IPS-18c (cell line): ENCODE measurements around the gene ZBTB49.
"Not testable (repeated sequence)": the region's sequence is repeated elsewhere in the genome, so short reads cannot be mapped to it uniquely, and the experiment has no call there.

ENCODE experiments used
- H3K4me3 ChIP-seq: 2 replicates; pipeline ENCODE4 v1.7.0; 2013; ENCODE audit warnings: low read depth, mild to moderate bottlenecking, low read length, moderate library complexity; ENCODE audit not compliant: insufficient read depth
- H3K9me3 ChIP-seq: one replicate; pipeline ENCODE4 v1.6.1; 2013; ENCODE audit warnings: mild to moderate bottlenecking, low read length, moderate library complexity; ENCODE audit not compliant: control insufficient read depth, insufficient read depth

ZBTB49 gene

DNA sequence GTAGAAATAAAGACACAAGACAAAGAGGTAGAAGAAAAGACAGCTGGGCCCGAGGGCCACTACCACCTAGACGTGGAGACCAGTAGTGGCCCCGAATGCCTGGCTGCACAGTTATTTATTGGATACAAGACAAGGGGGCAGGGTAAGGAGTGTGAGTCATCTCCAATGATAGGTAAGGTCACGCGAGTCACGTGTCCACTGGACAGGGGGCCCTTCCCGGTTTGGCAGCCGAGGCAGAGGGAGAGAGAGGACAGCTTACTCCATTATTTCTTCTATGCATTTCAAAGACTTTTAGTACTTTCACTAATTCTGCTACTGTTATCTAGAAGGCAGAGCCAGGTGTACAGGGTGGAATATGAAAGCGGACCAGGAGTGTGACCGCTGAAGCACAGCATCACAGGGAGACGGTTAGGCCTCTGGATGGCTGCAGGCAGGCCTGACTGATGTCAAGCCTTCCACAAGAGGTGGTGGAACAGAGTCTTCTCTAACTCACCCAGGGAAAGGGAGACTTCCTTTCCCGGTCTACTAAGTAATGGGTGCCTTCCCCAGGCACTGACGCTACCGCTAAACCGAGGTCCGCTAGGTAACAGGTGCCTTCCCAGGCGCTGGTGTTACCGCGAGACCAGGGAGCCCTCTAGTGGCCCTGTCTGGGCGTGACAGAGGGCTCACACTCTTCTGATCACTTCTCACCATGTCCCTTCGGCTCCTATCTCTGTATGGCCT is 44.9 kb downstream of the ZBTB49 start:
- Histone ChIP-seq H3K4me3 (no peak overlapping the region), H3K9me3 (no peaks in the 10 kb centered on the region)

DNA sequence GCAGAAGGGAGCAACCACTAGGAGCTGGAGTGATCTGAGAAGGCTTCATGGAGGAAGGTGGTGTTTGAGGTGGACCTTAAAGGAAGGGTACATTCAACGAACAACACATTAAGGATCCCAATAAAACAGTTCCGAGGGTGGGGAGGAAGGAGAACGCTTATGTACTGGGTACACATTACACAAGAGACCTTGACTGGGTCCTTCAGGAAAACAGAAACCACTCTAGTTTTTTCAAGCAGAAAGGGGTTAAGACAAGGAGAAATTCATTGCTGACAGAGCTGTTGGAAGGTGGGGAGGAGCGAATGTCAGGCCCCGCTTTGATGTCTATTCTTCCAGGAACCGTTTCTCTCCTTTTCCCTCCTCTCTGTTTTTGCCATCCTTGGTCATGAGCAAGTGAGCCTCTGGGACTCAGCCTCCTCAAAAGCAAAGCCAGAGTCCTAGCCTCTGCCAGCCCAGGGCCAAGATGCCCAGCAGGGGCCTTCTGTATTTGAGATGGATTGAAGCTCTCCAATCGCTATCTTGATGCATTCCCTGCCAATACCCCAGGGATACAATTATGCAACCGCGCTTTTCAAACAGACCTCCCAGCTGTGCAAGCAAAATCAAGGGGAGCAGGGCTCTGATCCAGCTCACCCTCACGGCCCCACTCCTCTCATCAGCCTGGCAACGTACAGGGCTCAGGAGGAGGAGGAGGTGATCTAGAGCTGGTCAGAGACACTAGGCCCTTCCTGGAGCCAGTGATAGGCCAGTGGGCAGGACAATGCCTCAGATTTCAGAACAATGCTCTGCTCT is 48.4 kb downstream of the ZBTB49 start:
- H3K9me3 ChIP-seq: no peaks in the 10 kb centered on the region
- H3K4me3 ChIP-seq: no peak overlapping the region

DNA sequence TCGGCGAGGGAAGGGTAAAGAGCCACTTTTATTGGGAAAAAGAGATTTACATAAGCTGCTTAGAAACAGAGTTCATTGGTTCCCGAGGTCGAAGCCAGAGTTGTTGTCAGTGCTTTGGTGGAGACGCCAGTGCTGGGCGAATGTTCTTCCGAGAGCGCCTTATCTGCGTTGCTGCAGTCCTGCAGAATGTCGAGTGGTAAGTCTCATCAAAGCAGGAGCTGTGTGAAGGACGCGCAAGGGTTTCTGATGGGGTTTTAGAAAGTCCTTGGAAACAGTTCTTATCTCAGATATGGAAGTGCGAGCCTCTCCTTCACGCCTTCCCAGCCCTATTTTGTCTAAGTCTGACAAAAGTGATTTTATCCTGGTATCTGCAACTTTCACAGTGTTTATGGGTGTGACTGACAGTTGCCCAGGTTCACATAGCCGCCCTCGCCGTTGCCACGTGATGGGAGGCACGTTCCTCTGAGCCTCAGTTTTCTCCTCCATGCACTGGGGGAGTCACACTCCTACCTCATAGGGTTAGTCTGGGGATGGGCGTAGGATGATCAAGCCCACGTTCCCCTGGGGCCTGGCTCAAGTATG is 49.5 kb downstream of the ZBTB49 start:
- H3K4me3 ChIP-seq: no peak overlapping the region
- H3K9me3 ChIP-seq: no peaks in the 10 kb centered on the region

DNA sequence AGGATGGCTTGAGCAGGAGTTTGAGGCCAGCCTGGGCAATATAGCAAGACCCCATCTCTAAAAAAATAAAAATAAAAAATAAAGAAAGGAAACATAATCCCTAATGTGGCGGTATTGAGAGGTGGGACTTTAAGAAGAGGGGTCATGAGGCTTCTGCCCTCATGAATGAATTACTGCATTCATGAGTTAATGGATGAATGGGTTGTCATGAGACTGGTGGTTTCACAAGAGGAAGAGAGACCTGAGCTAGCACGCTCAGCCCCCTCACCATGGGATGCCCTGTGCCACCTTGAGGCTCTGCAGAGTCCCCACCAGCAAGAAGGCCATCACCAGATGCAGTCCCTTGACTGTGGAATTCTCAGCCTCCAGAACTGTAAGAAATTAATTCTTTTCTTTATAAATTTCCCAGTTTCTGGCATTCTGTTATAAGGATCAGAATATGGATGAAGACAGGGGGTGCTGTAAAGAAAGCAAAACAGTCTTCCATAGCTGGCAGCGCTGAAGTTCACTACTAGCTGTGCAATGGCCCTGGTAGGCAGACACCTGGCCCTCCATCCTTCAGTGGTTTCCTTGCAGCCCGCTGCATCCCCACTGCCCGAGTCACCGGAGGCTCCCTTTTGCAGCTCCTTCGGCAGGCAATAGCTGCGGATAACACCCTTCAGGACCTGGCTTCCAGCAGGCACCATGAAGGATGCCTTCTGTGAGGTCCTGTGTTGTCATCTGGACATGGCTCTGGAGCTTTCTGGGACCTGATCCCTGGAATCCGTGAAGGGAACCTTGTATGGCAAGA is 52.0 kb downstream of the ZBTB49 start:
- no peak overlapping the region for H3K4me3 ChIP-seq
- H3K9me3 ChIP-seq: no peaks in the 10 kb centered on the region

DNA sequence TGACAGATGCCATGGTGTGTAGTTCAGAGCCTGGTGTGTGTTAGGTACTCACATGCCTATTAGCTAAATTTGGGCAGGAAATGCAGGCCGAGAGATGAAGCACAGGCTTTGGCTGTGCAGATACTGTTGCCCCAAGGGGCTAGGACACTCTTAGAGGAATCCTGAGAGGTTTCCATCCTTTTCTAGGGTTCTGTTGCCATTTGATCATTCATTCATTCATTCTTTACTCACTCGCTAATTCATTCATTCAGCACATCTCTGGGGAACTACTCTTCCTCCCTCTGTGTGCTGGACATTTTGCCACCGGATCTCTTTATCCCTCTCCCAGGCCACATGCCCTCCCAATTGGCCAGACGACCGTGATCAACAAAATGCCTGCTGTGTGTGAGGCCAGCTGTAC is 53.0 kb downstream of the ZBTB49 start:
- Histone ChIP-seq H3K9me3 (no peaks in the 10 kb centered on the region), H3K4me3 (no peak overlapping the region)

DNA sequence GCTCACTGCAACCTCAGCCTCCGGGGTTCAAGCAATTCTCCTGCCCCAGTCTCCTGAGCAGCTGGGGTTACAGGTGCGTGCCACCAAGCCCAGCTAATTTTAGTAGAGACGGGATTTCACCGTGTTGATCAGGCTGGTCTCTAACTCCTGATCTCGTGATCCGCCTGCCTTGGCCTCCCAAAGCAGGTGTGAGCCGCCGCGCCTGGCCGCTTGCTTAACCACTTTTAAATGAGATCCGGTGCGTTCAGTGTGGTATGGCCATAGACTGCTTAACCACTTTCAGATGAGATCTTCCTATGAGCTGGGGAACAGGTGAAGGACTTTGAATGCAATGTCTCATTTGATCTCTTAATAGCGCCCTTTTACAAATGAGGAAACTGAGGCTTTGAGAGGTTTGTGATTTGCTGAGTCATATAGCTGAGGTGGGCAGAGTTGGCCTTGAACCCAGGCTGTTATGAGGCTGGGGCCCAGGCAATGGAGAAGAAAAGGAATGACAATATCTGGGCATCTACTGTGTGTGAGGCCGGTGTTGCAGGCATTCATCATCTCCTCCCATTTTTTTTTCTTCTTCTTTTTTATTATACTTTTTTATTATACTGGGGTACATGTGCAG is 55.0 kb downstream of the ZBTB49 start:
- H3K9me3 ChIP-seq: no peaks in the 10 kb centered on the region
- H3K4me3 ChIP-seq: no peak overlapping the region

DNA sequence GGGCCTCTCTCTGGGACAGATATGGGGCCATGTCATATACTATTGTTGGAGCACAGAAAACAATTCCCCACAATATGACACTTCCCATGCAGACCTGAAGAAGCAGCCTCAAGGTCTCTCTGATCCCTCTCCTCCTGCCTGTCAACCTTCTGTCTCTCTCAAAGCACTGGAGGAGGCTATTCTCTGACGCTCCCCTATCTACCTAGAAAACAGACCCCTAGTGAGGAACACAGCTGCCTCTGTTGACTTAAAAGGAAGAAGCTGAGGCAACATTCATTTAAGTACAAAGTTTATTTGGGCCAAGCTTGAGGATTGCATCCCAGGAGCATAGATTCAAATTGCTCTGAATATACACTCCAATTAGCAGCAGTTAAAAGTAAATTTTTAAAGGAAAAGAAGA is 57.5 kb downstream of the ZBTB49 start:
- Histone ChIP-seq H3K4me3 (no peak overlapping the region), H3K9me3 (no peaks in the 10 kb centered on the region)

DNA sequence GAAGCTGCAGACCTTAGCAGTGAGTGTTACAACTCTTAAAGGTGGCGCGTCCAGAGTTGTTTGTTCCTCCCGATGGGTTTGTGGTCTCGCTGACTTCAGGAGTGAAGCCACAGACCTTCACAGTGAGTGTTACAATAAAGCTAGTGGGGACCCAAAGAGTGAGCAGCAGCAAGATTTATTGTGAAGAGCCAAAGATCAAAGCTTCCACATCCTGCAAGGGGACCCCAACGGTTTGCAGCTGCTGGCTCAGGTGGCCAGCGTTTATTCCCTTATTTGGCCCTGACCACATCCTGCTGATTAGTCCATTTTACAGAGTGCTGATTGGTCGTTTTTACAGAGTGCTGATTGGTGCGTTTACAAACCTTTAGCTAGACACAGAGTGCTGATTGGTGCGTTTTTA is 58.5 kb downstream of the ZBTB49 start:
- not testable (repeated sequence) for H3K9me3 ChIP-seq

DNA sequence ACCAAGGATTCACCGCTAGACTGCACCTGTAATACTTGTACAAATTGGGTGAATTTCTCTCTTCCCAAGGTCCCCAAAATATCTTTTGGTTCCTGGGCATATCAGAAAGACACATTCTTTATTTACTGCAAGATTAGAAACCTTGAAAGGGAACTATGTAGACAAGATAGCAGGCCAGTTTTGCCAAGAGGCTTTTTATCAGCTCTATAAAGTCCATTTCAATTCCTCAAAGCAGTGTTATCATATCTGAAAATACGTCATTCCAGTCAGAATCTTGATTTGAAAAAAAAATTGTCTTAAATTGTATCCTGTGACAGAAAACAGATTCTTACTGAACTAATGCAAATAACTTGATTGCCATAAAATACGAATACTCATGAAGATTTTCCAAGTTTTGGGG is 59.8 kb downstream of the ZBTB49 start:
- H3K4me3 ChIP-seq: no peak overlapping the region
- no peaks in the 10 kb centered on the region for H3K9me3 ChIP-seq

More for the DNA sequence above, 58.5 kb downstream of the ZBTB49 start:
- not testable (repeated sequence) for H3K4me3 ChIP-seq

DNA sequence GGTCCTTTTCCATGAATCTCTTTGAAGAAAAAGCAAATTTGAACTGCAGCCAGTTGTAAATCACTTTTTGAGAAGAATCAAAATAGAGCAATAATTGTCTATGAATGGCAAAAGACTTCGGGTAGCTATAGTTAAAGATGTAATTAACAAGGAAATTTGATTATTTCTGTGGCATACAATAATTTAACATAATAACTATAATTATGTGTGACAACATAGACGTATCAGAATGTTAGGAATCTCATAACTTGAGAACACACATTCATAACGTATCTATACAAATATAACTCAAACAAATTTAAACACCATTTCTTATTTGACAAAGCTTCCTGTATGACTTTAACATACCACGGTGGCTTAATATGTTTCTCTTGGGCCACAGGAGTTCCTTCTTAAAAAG is 60.9 kb downstream of the ZBTB49 start:
- Histone ChIP-seq H3K4me3 (no peak overlapping the region), H3K9me3 (no peaks in the 10 kb centered on the region)

DNA sequence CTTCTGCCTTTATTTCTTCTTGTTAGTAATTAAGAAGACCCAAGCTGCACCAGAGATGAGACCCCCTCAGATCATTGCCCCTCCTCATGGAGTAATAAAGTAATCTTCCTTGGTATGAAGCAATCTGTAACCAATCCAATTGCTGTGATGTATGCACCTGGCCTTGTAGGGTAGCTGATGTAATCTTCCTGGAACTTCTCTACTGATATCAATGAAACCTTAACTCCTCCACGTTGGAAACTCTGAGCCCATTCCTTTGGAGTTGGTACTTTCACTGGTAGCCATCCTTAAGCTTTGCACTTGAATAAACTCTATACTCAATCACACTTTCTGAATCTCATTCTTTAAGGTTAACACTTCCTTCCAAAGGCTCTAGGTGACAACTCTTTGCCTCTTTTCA is 65.3 kb downstream of the ZBTB49 start:
- Histone ChIP-seq H3K9me3 (no peaks in the 10 kb centered on the region), H3K4me3 (no peak overlapping the region)

DNA sequence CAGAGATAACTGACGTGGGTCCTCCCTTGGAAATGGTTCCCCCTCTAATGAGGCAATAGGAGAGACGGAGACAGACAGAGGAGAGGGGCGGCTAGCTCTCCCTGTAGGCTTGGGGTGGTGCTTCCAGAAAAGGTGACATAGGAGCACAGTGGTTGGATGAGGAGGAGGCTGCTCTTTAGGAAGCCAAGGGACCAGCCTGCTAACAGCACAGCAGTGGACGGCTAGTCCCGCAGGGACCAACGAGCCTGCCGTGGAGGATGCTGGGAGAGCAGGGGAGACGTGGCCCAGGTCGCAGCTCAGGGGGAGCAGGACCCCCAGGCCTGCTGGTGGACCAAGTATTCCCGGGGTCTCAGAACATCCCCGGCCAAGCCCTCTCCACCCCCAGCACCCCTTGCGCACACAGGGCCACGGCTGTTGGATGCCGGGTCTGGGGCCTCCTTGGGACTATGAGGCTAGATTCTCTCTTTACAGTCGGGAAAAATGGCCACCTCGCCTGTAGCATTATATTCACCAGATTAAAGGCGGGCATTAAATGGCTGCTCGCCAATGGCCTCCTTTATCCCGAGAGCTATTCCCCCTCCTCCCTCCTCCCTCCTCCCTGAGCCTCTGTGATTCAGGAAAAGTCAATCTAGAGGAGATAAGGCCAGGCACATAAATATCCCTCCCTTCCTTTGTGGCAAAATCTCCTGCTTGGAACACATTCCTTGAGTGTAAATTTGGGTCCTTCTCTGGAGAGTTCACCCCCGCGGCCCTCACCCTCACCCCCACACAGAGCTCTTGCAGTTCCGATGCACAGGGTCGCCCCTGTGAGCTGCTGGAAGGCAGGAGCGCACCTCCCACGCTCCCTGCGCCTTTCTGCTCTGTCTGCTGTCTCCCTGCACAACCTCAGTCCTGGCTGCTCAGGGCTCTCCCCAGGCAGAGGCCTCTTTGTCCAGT is 66.3 kb downstream of the ZBTB49 start:
- H3K4me3 ChIP-seq: no peak overlapping the region
- H3K9me3 ChIP-seq: no peaks in the 10 kb centered on the region

DNA sequence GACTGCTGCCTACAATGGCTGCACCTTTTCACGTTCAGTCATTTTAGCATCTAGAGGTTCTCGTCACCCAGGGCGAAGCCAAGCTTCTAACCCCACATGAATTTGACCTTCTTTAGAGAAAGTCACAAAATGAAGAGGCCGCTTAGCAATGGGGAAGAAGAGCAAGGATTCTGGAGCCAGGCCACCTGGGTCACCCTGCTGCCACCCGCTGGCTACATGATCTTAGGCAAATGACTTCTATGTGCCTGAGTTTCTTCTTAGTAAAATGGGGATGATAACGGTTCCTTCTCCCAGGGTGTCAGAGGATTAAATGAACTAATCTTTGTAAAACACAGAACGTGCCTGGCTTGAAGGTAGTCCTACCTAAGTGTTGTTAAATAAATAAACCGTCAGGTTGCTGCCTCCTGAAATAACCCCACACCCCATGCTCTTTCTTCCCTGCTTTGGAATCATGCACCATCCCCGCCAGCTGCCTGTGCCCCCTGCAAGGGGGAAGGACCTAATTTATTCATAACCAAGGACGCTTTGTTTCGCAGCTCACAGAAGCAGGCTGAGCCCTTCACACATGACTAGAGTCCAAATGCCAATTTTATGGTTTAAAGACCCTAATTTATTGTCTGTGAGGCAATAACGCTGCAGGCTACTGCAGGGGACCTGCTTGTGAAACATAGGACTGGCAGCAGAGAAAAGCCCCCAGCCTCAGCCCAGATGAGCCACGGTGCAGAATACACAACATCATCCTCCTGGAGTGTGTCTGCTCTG is 68.2 kb downstream of the ZBTB49 start:
- H3K9me3 ChIP-seq: no peaks in the 10 kb centered on the region
- no peak overlapping the region for H3K4me3 ChIP-seq

DNA sequence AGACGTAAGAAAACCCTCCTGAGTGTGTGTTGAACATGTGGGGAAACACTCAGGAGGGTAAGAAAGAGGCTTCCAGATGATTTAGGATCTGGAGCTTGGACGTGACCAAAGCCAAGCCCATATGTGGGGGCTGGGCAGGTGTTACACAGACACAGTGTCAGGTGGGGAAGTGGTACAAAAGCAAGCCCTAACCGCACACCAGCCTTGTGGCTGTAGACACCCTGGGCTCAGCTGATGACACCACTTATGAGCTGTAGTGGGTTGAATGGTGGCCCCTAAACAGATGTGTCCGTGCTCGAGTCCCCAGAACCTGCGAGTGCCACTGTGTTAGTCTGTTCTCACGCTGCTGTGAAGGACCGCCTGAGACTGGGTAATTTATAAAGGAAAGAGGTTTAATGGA is 71.8 kb downstream of the ZBTB49 start:
- Histone ChIP-seq H3K9me3 (no peaks in the 10 kb centered on the region), H3K4me3 (no peak overlapping the region)

DNA sequence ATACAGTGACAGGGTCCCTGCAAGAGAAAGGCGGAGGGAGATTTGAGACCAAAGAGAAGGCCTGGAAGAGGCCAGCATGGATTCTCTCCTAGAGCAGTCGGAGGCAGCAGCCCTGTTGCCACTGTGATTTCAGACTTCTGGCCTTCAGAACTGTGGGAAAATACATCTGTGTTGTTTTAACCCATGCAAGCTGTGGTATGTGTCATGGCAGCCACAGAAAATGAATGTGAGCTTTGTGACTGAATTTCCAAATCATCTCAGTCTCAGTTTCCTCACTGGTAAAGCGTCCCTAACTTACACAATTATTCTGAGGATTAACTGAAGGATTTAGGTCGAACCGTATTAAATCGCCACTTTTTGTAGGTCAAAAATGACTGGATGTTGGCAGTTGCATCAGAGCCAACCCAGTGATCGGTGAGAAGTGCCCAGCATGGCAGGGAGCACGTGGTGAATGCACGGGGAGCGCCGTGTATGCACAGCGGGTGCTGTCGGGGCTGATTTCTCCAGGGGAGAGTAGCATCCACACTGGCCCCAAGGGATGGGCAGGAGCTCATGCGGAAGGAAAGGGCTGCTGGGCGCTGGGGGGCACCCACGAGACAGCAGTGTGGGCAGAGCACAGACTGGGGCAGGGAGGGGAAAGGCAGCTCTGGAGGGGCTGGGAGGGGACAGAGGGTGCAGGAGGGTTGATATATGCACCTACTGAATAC is 73.1 kb downstream of the ZBTB49 start:
- Histone ChIP-seq H3K9me3 (no peaks in the 10 kb centered on the region), H3K4me3 (no peak overlapping the region)
